GM18519 (cell line): ENCODE measurements around the gene RBM39.
"Not testable (repeated sequence)": the region's sequence is repeated elsewhere in the genome, so short reads cannot be mapped to it uniquely, and the experiment has no call there.

Experiments
- ATAC-seq: cut with Tn5 transposase; IDR thresholded peaks from one replicate; pipeline ENCODE4 v1.9.1; 2021; ENCODE audit warnings: mild to moderate bottlenecking, moderate library complexity; ENCODE audit not compliant: unreplicated experiment, low FRiP score

The RBM39 gene

GRCh38 chr20:35690265-35690664 lies 51.8 kb downstream of the RBM39 start:
- ATAC-seq, result no peak

GRCh38 chr20:35686872-35687271 lies 55.2 kb downstream of the RBM39 start:
- ATAC-seq, result not testable (repeated sequence)

- not testable (repeated sequence) for ATAC-seq
Measured at GRCh38 chr20:35685368-35685767, 56.7 kb downstream of the RBM39 start.

GRCh38 chr20:35681960-35682359 lies 60.1 kb downstream of the RBM39 start:
- no peak for ATAC-seq

- no peak for ATAC-seq
Measured at GRCh38 chr20:35680452-35681183, 61.4 kb downstream of the RBM39 start.

GRCh38 chr20:35674921-35675320 lies 67.1 kb downstream of the RBM39 start:
- no peak for ATAC-seq

GRCh38 chr20:35673884-35674283 lies 68.2 kb downstream of the RBM39 start:
- ATAC-seq, result no peak

GRCh38 chr20:35669681-35670080 lies 72.4 kb downstream of the RBM39 start:
- no peak for ATAC-seq

GRCh38 chr20:35669221-35669620 lies 72.8 kb downstream of the RBM39 start:
- no peak for ATAC-seq

GRCh38 chr20:35665949-35666288 lies 76.1 kb downstream of the RBM39 start:
- ATAC-seq, result no peak

- peak; percentile 53 for ATAC-seq
Measured at GRCh38 chr20:35664466-35665206, 77.4 kb downstream of the RBM39 start, which contains the start of the genes CPNE1 and RBM12. CPNE1 (minus strand) TSS chr20:35664900; CDS start chr20:35632923, 31,977 bp downstream. RBM12 (minus strand) TSS chr20:35664900; CDS start chr20:35655322, 9,578 bp downstream.

- ATAC-seq, result no peak
Measured at GRCh38 chr20:35663516-35664465, 78.3 kb downstream of the RBM39 start.

GRCh38 chr20:35662551-35662950 lies 79.5 kb downstream of the RBM39 start:
- ATAC-seq, result no peak

GRCh38 chr20:35661908-35662307 lies 80.2 kb downstream of the RBM39 start:
- ATAC-seq, result no peak

- no peak for ATAC-seq
Measured at GRCh38 chr20:35661053-35661452, 81.0 kb downstream of the RBM39 start.

GRCh38 chr20:35660122-35660937 lies 81.7 kb downstream of the RBM39 start:
- no peak for ATAC-seq

GRCh38 chr20:35657271-35657670 lies 84.8 kb downstream of the RBM39 start:
- ATAC-seq, result no peak

GRCh38 chr20:35654415-35654814 lies 87.6 kb downstream of the RBM39 start:
- ATAC-seq, result no peak

- no peak for ATAC-seq
Measured at GRCh38 chr20:35653893-35654292, 88.2 kb downstream of the RBM39 start.
